Endothelial cell of umbilical vein (primary cell): Measurements from ENCODE around the gene MSL1.
A peak's percentile ranks its signal among the peaks of the same experiment; 100 is the strongest.

Experiments
- EZH2 ChIP-seq: IDR thresholded peaks from 2 replicates; pipeline ENCODE4 v1.6.1; 2012; ENCODE audit warnings: borderline replicate concordance, low read depth, mild to moderate bottlenecking, moderate library complexity, low read length, inconsistent platforms; ENCODE audit not compliant: severe bottlenecking
- FOS ChIP-seq: IDR thresholded peaks from 2 replicates; pipeline ENCODE4 v1.6.1; 2011; ENCODE audit warnings: mild to moderate bottlenecking, low read length, moderate library complexity, borderline replicate concordance; ENCODE audit not compliant: insufficient read depth
- JUN ChIP-seq: IDR thresholded peaks from 2 replicates; pipeline ENCODE4 v1.6.1; 2011; ENCODE audit warnings: borderline replicate concordance, low read depth; ENCODE audit not compliant: insufficient read length, insufficient read depth
- MYC ChIP-seq: IDR thresholded peaks from one replicate; pipeline ENCODE4 v1.6.1; 2011; ENCODE audit warnings: mild to moderate bottlenecking, low read depth, low read length
- POLR2A ChIP-seq: IDR thresholded peaks from 2 replicates; pipeline ENCODE4 v1.6.1; 2012; ENCODE audit warnings: low read depth, mild to moderate bottlenecking, control low read depth, low read length
- POLR2AphosphoS5 ChIP-seq: IDR thresholded peaks from 2 replicates; pipeline ENCODE4 v1.6.1; 2012; ENCODE audit warnings: low read depth, mild to moderate bottlenecking, control low read depth, low read length, moderate library complexity; ENCODE audit not compliant: insufficient read depth
- TF ChIP-seq, protein P1 (sequence below), 2 donors: IDR thresholded peaks; 1 replicate in 1 of 2; 2 replicates in 1 of 2; pipeline ENCODE4 v1.5.1; 2011; ENCODE audit warnings: low read length in 2 of 2, mild to moderate bottlenecking in 2 of 2, moderate library complexity in 2 of 2, control low read depth in 1 of 2, inconsistent platforms in 1 of 2, low read depth in 1 of 2; ENCODE audit not compliant: insufficient read depth in 1 of 2; ENCODE audit errors: extremely low read depth in 1 of 2

DNA sequence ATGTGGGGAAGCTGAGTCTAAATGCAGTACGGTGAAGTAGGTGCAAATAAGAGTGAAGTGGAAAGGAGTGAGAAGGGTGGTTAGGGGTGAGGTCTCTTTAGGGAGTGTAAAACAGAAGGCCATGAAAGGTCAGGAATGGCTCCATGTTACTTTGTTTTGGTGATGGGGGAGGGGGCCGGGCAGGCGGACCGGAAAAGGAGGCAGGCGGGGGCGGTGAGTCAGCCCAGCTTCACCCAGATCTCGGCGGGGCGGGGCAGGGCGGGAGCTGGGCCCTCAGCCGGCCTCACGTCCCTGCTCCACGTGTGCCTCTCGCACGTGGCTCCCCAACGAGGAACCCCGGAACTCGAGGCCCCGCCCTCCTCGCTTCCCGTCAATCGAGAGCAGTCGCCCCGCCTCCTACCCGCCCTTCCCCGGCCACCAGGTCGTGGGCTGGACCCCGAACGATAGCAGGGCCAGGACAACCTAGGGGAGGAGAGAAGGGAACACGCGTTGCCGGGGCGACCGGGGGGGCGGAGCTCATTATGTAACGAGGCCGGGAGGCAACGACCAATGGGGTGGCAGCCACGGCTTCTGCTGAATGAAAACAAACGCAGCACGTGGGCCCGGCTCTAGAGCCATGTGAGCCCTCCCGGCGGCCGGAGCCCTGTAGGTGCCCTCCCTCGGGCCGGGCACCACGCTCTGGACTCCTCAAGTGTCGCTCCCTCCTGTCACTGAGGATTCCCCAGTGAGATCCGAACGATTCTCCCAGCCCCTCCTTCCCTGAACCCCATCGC is 22.7 kb upstream of the MSL1 start:
- TF ChIP-seq, protein P1, sequence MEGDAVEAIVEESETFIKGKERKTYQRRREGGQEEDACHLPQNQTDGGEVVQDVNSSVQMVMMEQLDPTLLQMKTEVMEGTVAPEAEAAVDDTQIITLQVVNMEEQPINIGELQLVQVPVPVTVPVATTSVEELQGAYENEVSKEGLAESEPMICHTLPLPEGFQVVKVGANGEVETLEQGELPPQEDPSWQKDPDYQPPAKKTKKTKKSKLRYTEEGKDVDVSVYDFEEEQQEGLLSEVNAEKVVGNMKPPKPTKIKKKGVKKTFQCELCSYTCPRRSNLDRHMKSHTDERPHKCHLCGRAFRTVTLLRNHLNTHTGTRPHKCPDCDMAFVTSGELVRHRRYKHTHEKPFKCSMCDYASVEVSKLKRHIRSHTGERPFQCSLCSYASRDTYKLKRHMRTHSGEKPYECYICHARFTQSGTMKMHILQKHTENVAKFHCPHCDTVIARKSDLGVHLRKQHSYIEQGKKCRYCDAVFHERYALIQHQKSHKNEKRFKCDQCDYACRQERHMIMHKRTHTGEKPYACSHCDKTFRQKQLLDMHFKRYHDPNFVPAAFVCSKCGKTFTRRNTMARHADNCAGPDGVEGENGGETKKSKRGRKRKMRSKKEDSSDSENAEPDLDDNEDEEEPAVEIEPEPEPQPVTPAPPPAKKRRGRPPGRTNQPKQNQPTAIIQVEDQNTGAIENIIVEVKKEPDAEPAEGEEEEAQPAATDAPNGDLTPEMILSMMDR (IDR thresholded peaks at IDR 0.05; ENCODE audit: extremely low read depth in 1 of 2, insufficient read depth in 1 of 2, low read depth in 1 of 2, low read length in 2 of 2) = no peak
- TF ChIP-seq MYC (no peak), POLR2AphosphoS5 (peak; percentile 86), POLR2A (peak; percentile 53), EZH2 (no peak), JUN (no peak), FOS (peak; percentile 63)
